ENCODE measurements around the gene MRPL21.
A peak's percentile ranks its signal among the peaks of the same experiment; 100 is the strongest.

MRPL21 gene

DNA sequence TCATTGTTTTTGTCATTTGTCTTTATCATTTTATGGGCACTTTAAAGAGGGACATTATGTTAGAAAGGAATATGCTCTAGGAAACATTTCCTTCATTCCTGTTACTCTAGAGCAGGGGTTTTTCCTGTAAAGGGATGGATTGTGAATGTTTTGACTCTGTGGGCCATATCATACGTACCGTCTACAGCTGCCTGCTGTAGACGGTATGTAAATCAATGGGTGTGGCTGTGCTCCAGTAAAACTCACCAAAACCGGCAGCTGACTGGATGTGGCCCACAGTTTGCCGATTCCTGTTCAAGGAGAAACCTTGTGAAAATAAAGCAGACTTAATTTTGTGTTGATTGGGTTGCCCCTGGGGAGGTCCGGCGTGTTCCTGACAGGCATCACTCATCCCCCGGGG is 7.3 kb upstream of the MRPL21 start:
- H3K4me3 ChIP-seq (ENCODE audit: low read depth, low read length) = no peak overlapping the region
- DNase-seq (ENCODE audit: low read depth) = no peak
- TF ChIP-seq, protein P1, sequence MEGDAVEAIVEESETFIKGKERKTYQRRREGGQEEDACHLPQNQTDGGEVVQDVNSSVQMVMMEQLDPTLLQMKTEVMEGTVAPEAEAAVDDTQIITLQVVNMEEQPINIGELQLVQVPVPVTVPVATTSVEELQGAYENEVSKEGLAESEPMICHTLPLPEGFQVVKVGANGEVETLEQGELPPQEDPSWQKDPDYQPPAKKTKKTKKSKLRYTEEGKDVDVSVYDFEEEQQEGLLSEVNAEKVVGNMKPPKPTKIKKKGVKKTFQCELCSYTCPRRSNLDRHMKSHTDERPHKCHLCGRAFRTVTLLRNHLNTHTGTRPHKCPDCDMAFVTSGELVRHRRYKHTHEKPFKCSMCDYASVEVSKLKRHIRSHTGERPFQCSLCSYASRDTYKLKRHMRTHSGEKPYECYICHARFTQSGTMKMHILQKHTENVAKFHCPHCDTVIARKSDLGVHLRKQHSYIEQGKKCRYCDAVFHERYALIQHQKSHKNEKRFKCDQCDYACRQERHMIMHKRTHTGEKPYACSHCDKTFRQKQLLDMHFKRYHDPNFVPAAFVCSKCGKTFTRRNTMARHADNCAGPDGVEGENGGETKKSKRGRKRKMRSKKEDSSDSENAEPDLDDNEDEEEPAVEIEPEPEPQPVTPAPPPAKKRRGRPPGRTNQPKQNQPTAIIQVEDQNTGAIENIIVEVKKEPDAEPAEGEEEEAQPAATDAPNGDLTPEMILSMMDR (IDR thresholded peaks at IDR 0.05; ENCODE audit: control insufficient read depth, extremely low read depth, insufficient read depth) = no peak

DNA sequence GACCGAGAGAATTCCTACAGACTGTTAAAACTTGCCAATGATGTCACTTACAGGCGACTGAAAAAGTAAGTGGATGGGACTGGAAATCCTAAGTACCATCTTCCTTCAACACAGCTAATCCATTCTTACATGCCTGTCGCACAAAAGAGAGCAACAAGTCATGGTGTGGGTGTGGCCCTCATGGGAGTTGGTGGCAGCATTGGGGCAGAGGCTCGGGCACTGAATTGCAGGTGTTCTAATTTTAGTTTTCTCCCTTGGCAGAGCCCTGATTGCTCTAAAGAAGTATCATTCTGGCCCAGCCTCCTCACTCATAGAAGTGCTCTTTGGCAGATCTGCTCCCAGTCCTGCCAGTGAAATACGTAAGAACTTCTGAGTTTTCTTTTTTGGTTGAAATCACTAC is 4.6 kb upstream of the MRPL21 start:
- TF ChIP-seq, protein P1 (IDR thresholded peaks at IDR 0.05; ENCODE audit: control insufficient read depth, extremely low read depth, insufficient read depth) = 0 out of 2 replicates have a peak, but pooled peaks have one; percentile 2
- no peak for DNase-seq (ENCODE audit: low read depth)
- no peak overlapping the region for H3K4me3 ChIP-seq (ENCODE audit: low read depth, low read length)

DNA sequence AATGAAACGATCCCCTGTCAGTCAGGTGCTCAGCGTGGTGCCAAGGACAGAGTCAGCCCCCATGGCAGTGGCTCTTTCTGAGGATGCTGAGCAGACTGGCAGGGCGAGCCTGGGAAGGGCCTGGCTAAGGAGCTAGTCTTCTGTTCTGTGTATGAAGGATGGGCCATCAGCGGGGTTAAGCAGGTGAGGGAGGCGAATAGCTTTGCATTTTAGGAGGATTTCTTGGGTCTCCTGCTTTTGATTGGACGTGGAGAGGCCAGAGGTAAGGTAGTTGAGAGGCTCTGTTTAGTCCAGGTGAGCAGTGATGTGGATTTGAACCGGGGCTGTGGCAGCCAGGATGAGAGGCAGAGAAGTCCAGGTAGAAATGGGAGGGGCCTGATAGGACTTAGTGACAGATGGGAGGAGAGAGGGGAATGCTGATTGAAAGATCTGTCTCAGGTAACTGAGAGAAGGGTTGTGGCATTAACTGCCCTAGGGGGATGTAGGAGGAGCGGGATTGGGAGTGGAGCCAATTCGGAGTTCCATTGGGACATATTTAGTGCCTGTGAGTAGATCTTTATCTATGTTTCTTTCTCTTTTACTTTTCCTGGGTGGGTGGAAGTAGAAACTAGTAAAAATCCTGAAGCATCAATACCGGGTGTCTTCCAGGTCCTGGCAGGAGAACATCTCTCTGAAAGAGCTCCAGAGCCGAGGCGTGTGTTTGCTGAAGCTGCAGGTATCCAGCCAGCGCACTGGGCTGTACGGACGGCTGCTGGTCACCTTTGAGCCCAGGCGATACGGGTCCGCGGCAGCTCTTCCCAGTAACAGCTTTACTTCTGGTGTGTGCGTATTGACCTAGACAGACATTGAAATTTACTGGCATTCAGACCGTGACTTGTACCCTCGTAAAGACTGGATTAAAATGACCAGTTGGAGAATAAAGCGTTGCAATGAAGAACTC is 2.1 kb upstream of the MRPL21 start:
- peak overlapping the region; percentile 75 for H3K4me3 ChIP-seq (ENCODE audit: low read depth, low read length)
- DNase-seq (ENCODE audit: low read depth) = peak; percentile 47
- TF ChIP-seq, protein P1 (IDR thresholded peaks at IDR 0.05; ENCODE audit: control insufficient read depth, extremely low read depth, insufficient read depth) = no peak

DNA sequence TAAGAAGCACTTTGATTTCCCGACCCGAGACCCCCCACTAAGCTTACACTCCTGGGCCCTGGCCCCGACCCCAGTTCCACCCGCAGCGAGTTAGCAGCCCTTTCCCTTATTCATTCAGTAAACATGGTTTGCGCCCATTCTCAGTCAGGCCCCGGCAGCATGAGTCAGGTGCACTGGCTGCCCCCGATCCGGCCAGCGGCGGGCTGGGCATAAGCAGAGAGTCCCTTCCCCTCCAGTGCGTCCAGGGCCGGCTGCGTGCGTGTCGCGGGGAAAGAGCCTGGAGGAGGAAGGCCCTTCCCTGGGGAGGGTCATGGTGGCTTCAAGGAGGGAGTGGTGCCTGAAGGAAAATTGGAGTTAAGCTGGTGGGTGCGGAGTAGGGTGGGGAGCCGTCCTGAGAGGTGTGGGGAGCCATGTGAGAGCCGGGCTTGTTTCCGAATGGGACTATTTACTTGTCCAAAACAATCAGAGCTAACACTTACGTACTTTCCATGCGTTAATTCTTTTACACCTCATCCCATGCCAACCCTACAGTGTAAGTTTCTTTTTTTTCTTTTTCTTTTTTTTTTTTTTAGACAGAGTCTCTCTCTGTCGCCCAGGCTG is 716 bp upstream of the MRPL21 start:
- TF ChIP-seq, protein P1 (IDR thresholded peaks at IDR 0.05; ENCODE audit: control insufficient read depth, extremely low read depth, insufficient read depth) = no peak
- H3K4me3 ChIP-seq (ENCODE audit: low read depth, low read length) = peak overlapping the region; percentile 75
- DNase-seq (ENCODE audit: low read depth) = no peak

DNA sequence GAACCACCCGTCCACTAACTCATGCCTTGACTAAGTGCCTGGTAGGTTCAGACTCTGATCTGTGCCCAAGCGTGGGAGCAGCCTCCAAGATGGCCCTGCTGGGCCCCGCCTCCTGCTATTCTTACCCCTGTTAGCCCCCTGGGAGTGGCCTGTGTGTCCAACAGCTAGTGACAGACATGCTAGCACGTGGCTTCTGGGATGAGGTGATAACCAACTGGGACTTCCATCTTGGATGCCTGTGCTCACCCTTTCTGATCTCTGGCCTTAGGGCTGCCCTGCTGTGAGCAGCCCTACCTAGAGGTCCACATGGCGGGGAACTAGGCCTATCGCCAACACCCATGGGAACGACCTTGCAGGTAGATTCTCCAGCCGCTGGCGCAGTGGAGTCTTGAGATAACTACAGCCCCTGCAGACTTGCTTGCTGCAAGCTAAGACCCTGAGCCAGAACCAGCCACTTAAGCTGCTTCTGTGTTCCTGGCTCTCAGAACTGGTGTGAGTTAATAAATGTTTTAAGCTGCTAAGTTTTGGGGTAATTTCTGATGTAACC is 2.7 kb downstream of the MRPL21 start:
- no peak for DNase-seq (ENCODE audit: low read depth)
- TF ChIP-seq, protein P1 (IDR thresholded peaks at IDR 0.05; ENCODE audit: control insufficient read depth, extremely low read depth, insufficient read depth) = no peak
- no peak overlapping the region for H3K4me3 ChIP-seq (ENCODE audit: low read depth, low read length)

DNA sequence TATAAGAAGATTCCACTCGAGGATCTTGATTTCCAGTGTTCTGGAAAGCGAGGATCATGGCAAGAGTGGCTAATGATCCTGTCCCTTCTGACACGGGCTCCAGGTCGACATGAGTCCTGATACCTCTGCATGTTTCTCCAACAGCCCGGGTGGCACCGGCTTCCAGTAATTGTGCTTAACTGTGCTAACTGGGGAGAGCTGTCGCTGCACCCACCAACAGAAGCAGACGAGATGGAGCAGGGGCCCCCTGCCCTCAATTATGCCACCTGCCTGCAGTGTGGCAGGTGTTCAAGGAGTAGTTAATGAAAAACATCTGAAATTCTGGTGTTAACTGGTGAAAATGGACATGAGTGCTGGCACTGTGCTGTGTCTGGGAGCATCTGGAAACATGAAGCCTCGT is 6.2 kb downstream of the MRPL21 start:
- no peak overlapping the region for H3K4me3 ChIP-seq (ENCODE audit: low read depth, low read length)
- DNase-seq (ENCODE audit: low read depth) = no peak
- TF ChIP-seq, protein P1 (IDR thresholded peaks at IDR 0.05; ENCODE audit: control insufficient read depth, extremely low read depth, insufficient read depth) = no peak
